T-helper 2 cell treated with Interferon-gamma antibody and Interleukin-4, amounts not matched to agents 5 μg/mL and 100 μg/mL, for 36 hours (primary cell): Measurements from ENCODE around the gene ANKRD30BL.
"Not testable (repeated sequence)": the region's sequence is repeated elsewhere in the genome, so short reads cannot be mapped to it uniquely, and the experiment has no call there.

Experiments
- DNase-seq: peaks from one replicate; pipeline ENCODE4 v3.0.0; 2021; ENCODE audit warnings: low spot score
- H3K27ac Mint-ChIP-seq: one replicate; pipeline ENCODE4 v1.8.0; 2021; ENCODE audit warnings: mild to moderate bottlenecking, mixed read lengths
- H3K27me3 Mint-ChIP-seq: one replicate; pipeline ENCODE4 v1.8.0; 2021; ENCODE audit warnings: low read depth, mixed read lengths
- H3K36me3 Mint-ChIP-seq: one replicate; pipeline ENCODE4 v1.8.0; 2021; ENCODE audit warnings: low read depth, mixed read lengths
- H3K4me1 Mint-ChIP-seq: one replicate; pipeline ENCODE4 v1.8.0; 2021; ENCODE audit warnings: low read depth, mixed read lengths
- H3K4me3 Mint-ChIP-seq: one replicate; pipeline ENCODE4 v1.8.0; 2022; ENCODE audit warnings: mild to moderate bottlenecking, moderate library complexity, mixed read lengths
- H3K9me3 Mint-ChIP-seq: one replicate; pipeline ENCODE4 v1.8.0; 2021; ENCODE audit warnings: mixed read lengths

ANKRD30BL gene

GRCh38 chr2:132161161-132162124, at the start of gene ANKRD30BL:
ANKRD30BL (minus strand) TSS chr2:132161952; CDS start chr2:132161705, 247 bp downstream.
- not testable (repeated sequence) for H3K36me3 Mint-ChIP-seq, H3K27ac Mint-ChIP-seq, DNase-seq, H3K27me3 Mint-ChIP-seq, H3K9me3 Mint-ChIP-seq, H3K4me1 Mint-ChIP-seq, H3K4me3 Mint-ChIP-seq

GRCh38 chr2:132202866-132203265, 41.1 kb upstream of the ANKRD30BL start:
- H3K9me3 Mint-ChIP-seq, H3K27ac Mint-ChIP-seq, H3K4me1 Mint-ChIP-seq, H3K36me3 Mint-ChIP-seq, DNase-seq, H3K4me3 Mint-ChIP-seq, H3K27me3 Mint-ChIP-seq: not testable (repeated sequence)

DNA sequence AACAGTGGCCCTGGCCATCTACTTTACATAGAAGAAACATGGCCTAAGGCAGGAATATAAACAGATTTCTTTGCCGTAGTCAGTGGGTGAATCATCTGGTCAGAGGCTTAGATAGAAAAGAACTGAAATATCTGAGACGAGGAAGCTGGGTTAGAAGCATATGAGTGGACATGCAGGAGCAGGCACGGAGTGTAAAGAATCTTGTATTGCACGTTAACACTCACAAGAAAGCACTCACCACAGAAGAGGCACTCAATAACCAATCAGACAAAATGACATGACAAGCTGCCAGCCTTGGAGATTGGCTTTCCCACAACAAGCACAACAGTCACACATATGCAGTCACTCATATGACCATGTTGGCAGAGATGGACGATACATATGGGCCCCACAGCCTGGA, 31.1 kb upstream of the ANKRD30BL start:
- H3K36me3 Mint-ChIP-seq, H3K4me3 Mint-ChIP-seq, H3K9me3 Mint-ChIP-seq, DNase-seq, H3K27ac Mint-ChIP-seq, H3K4me1 Mint-ChIP-seq, H3K27me3 Mint-ChIP-seq: not testable (repeated sequence)

GRCh38 chr2:132167100-132167499, 5.3 kb upstream of the ANKRD30BL start:
- H3K9me3 Mint-ChIP-seq, H3K27ac Mint-ChIP-seq, H3K4me3 Mint-ChIP-seq, DNase-seq, H3K36me3 Mint-ChIP-seq, H3K27me3 Mint-ChIP-seq, H3K4me1 Mint-ChIP-seq: not testable (repeated sequence)

GRCh38 chr2:132162125-132162660, 441 bp upstream of the ANKRD30BL start:
- not testable (repeated sequence) for H3K9me3 Mint-ChIP-seq, DNase-seq, H3K4me3 Mint-ChIP-seq, H3K36me3 Mint-ChIP-seq, H3K27ac Mint-ChIP-seq, H3K4me1 Mint-ChIP-seq, H3K27me3 Mint-ChIP-seq

DNA sequence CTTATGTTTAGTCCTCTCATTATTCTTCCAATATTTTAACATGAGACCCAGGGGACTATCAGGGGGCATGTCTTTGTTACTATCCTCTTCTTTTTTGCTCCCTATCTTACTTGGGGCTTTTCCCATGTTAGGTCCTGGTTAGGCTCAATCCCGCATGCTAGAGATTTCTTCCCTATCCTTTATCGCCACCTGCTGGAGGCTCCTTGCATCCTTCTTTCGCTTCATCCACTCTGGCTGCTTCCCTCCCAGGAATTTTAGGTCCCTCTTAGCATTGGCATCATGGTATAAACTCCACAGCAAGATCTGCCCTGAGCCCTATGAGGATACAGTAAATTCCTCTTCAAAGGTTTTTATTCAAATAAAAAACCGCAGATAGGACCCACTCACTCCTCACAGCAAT, 15.0 kb downstream of the ANKRD30BL start:
- not testable (repeated sequence) for H3K36me3 Mint-ChIP-seq, H3K27ac Mint-ChIP-seq, H3K4me1 Mint-ChIP-seq, H3K9me3 Mint-ChIP-seq, H3K4me3 Mint-ChIP-seq, DNase-seq, H3K27me3 Mint-ChIP-seq
